NCI-H128 (cell line): ENCODE data around the gene NRM.
"Not testable (repeated sequence)": the region's sequence is repeated elsewhere in the genome, so short reads cannot be mapped to it uniquely, and the experiment has no call there.

ENCODE experiments used
- DNase-seq: peaks from one replicate; lab custom pipeline; 2025; ENCODE audit not compliant: unreplicated experiment; lab: John Stamatoyannopoulos, UW

Gene NRM

DNA sequence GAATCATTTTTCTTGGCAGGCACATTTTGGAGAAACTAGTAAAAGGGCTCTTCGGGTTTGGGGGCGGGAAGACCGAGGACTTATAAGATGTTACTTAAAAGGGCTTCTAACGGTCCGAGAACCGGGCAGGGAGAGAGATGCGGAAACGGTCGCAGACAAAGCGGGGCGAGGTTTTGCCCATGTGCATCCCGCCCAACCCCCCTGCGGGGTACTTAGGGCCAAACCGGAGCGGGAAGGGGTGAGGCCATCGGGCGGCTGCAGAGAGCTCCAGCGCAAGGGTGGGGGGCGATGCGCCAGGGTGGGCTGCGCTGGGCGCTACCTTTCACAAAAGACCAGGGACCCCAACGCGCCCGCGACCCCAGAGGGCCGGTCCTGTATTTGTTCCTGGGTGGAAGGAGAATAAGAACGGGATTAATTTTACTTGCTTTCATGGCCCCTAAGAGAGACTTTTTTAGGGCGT, 30.0 kb upstream of the NRM start:
- peak; percentile 22 for DNase-seq

GRCh38 chr6:30719791-30720737, 29.3 kb upstream of the NRM start, which contains the start of gene TUBB:
TSS of gene TUBB (plus strand) at chr6:30720352. CDS start at chr6:30720507, 155 bp downstream.
- DNase-seq: peak; percentile 94

DNA sequence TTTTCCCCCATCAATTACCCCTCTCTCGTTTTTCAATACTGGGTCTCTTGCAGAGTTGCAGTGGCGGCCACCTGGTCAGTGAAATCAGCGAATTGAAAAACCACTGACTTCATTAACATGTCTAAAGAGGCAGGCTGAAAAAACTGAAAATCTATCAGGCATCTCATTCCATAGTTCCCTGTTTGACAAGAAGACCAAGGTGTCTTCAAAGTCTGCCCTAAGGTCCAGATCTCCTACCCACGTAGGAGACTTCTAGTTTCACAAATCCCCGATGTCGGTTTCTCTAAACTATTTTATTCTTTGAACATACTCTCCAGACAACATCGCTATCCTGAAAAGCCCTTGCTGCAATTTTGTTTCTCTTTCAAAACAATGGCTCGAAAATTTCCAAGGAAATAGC, 28.6 kb upstream of the NRM start:
- no peak for DNase-seq

GRCh38 chr6:30717845-30718720, 27.3 kb upstream of the NRM start:
- DNase-seq: not testable (repeated sequence)

DNA sequence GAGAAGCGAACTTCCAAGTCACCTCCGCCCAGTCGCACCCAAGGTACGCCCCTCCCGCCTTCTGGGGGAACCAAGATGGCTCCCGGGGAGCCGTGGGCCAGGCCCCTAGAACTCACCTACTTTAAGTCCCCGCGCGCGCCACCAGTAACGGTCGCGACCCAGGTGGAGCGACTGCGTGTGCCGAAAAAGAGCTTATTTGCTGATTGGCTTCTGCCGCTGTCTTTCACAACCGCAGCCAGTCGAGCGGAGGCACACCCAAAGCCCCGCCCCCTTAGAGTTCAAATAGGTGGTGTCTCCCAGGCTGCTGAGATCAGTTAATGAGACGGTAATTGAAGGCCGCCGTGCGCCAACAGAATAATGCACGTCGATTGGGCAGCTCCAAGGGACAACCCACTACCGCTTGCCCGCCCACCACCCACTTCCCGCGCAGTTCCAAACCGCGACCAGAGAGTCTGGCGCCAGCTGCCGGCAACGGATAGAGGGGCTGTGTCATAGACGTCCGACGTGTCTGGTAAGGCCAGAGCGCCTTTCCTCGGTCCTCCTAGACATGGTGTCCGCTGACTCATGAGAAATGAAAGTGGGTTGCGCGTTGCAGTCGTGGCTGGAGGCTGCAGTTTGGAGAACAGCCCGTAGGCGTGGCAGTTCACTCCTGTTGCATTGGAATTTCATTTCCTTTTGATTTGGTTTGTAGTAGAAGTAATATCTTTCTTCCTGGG, 26.5 kb upstream of the NRM start, which contains the start of gene MDC1:
MDC1 (minus strand) TSS at position 153 of the 716 bp plus-strand sequence. CDS start 2,106 bp downstream, outside the sequence.
- peak; percentile 100 for DNase-seq

GRCh38 chr6:30716879-30717128, 26.0 kb upstream of the NRM start:
- no peak for DNase-seq

DNA sequence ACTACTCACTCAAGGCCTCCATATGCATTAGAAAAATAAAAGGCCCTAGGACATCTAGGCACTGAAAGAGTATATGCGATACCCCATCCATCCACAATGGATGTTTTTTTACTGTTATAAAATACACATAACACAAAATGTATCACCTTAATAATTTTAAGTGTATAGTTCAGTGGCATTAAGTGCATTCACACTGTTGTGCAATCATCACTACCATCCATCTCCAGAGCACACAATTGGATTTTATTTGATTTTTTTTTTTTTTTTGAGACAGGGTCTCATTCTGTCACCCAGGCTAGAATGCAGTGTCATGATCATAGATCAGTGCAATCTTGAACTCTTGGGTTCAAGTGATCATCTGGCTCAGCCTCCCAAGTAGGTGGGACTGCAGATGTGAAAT, 23.5 kb upstream of the NRM start:
- DNase-seq: no peak

DNA sequence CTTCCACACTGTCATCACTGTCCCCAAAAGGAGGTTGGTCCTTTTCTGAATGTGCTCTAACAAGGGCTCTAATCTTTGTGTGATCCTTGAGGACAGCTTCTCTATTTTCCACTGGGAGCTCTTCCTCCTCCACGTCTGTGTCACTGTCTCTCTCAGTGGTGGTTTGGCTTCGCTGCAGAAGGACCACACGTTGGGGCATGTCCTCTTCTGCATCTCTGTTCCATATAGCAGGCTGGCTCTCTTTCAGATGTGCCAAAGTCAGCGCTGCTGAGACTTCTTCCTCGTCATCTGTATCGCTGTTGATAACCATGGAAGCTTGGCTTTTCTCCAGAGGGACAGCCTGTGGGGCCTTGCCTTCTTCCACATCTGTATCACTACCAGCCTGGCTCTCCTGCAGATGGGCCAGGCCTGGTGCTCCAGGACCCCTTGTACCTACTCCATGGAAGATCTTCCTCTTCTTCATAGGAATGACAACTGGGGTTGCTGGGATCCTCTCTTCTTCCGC, 21.7 kb upstream of the NRM start:
- no peak for DNase-seq

DNA sequence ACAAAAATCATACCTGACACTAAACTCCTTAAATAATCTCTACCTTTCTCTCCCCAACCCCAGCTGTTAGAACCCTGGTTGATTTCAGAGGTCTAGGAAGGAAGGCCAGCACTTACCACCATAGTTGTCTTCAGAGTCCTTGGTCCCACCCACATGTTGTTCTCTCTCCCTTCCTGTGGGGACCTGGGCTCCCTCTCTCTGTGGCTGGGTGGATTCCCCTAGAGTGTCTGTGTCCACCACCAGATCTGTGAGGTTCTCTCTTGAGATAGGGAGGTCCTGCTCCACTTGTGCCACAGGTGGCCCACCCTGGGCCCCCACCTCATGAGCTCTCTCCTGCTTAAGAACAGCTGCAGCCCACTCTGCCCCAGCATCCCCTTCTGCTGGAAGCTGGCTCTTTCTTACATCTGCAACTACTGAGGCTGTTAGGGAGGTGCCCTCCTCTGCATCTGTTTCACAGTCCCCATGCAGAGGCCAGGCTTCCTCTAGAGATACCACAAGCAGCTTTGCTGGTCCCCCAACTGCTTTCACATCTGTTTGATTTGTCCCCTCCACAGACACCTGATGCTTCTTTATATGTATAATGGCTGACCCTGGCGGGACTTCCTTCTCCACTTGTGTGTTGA, 21.1 kb upstream of the NRM start:
- DNase-seq: no peak

DNA sequence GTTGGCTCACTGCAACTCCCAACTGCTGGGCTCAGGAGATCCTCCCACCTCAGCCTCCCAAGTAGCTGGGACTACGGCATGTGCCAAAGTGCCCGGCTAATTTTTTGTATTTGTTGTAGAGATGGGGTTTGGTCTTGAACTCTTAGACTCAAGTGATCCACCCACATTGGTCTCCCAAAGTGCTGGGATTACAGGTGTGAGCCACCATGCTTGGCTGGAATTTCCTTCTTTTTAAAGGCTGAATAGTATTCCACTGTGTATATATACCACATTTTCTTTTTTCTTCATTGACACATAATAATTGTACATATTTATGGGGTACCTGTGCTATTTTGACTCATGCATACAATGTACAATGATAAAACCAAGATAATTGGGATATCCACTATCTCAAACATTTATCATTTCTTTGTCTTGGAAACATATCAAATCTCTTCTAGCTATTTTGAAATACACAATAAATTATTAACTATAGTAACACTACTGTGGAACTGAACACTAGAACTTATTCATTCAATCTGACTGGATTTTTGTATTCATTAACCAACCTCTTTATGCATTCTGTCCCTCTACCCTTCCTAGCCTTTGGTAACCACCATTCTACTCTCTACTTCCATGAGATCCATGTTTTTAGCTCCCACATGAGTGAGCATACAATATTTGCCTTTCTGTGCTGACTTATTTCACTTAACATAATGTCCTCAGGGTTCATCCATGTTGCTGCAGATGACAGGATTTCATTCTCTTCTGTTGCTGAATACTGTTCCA, 18.5 kb upstream of the NRM start:
- no peak for DNase-seq

- peak; percentile 39 for DNase-seq
Observed at GRCh38 chr6:30707281-30707850, 16.6 kb upstream of the NRM start.

- no peak for DNase-seq
Observed at GRCh38 chr6:30705620-30706019, 14.8 kb upstream of the NRM start.

- DNase-seq: no peak
Observed at GRCh38 chr6:30703821-30704220, 13.0 kb upstream of the NRM start.

DNA sequence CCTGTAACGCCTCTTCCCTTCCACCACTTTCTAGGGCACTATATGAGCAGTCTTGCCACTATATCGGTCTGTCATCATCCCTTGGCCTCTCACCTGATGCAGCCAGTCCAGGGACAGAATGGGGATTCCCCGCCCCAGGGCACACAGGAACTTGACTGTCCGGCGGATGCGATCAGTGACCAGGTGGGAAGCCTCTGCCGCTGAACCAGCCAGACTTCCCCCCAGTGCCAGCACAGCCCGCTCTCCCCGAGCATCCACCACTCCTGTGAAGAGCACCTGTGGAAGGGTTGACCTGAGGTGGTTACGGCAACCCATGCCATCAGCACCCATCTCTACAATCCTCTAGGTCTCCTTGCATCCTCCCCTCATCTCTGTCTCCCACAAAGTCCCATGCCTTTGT, 12.2 kb upstream of the NRM start:
- no peak for DNase-seq

- DNase-seq: no peak
Observed at GRCh38 chr6:30700340-30700739, 9.6 kb upstream of the NRM start.

- DNase-seq: no peak
Observed at GRCh38 chr6:30696432-30696831, 5.6 kb upstream of the NRM start.

- DNase-seq: no peak
Observed at GRCh38 chr6:30691208-30691847, 544 bp upstream of the NRM start.

- DNase-seq: no peak
Observed at GRCh38 chr6:30689985-30690384, 799 bp downstream of the NRM start.
